K562 (cell line): ENCODE results near the gene SLC39A11. TPM values are rescaled to one million over a fixed set of nuclear protein-coding genes. Genes with fewer than 3 reads are reported as not detected.

Source experiments
- ATAC-seq: fragments of 200-7000 bp; cut with Tn5 transposase; 3 replicates; pipeline ENCODE4 v1.9.1; 2020; ENCODE audit warnings: moderate library complexity
- BruUV-seq: library from RNA; stranded (reverse); fragments of 400-500 nt; replicated peaks from 2 replicates; lab custom pipeline; 2021; lab: Mats Ljungman, UMichigan
- CTCF ChIA-PET: fragments of 300-600 bp; formaldehyde crosslinking; extraction: SDS; loops from one replicate; lab custom pipeline; 2021; ENCODE audit warnings: low intra/inter-chr PET ratio; lab: Yijun Ruan, JAX
- POLR2A ChIA-PET: fragments of 300-600, 350-650 bp; sonication (Branson Sonifier 250); formaldehyde crosslinking; extraction: SDS; loops from one replicate; lab custom pipeline; 2021; ENCODE audit warnings: antibody characterized with exemption, inconsistent platforms; lab: Yijun Ruan, JAX
- DNase-seq, 4 experiments: peaks; one replicate each; pipeline versions ENCODE4 v3.0.0 to v3.0.0-alpha.2; 2011 to 2018; ENCODE audit warnings: low spot score in 3 of 4, mixed read lengths in 3 of 4; ENCODE audit errors: extremely low read depth in 1 of 4
- FAIRE-seq: peaks from 2 replicates; lab custom pipeline; 2011; peaks lifted over from hg19 to GRCh38; lab: Jason Lieb, UNC
- H2AFZ ChIP-seq: 2 replicates; pipeline ENCODE4 v1.6.0; 2011; ENCODE audit warnings: low read depth, low read length, control low read depth, inconsistent platforms
- H3K27ac ChIP-seq: fragments of 200-600 bp; 3 replicates; pipeline ENCODE4 v1.8.0; 2011; ENCODE audit warnings: low read depth, mild to moderate bottlenecking, control low read depth, inconsistent platforms, low read length, moderate library complexity, mixed read lengths; ENCODE audit errors: extremely low read depth
- H3K27me3 ChIP-seq, 2 experiments: fragments of 300-600 bp in 1 of 2; 2 replicates in 1 of 2; 3 replicates in 1 of 2; pipeline versions ENCODE4 v1.6.0 to v1.8.0; 2011; ENCODE audit warnings: inconsistent platforms in 2 of 2, low read length in 2 of 2, mild to moderate bottlenecking in 1 of 2, mixed read lengths in 1 of 2, moderate library complexity in 1 of 2; ENCODE audit not compliant: control insufficient read depth in 2 of 2, insufficient read depth in 2 of 2
- H3K36me3 ChIP-seq: fragments of 300-600 bp; 3 replicates; pipeline ENCODE4 v1.8.0; 2011; ENCODE audit warnings: mild to moderate bottlenecking, low read length, inconsistent platforms; ENCODE audit not compliant: control insufficient read depth, insufficient read depth
- H3K4me1 ChIP-seq, 2 experiments: fragments of 200-600 bp in 1 of 2; replicated peaks in 1 of 2; 2 replicates in 1 of 2; 3 replicates in 1 of 2; pipeline versions ENCODE4 v1.5.1 to v1.8.0; 2011; ENCODE audit warnings: inconsistent platforms in 2 of 2, low read length in 2 of 2, mild to moderate bottlenecking in 1 of 2, mixed read lengths in 1 of 2, moderate library complexity in 1 of 2; ENCODE audit not compliant: control insufficient read depth in 2 of 2, insufficient read depth in 2 of 2
- H3K4me2 ChIP-seq: 2 replicates; pipeline ENCODE4 v1.6.1; 2011; ENCODE audit warnings: low read length, control low read depth, inconsistent platforms, mixed read lengths; ENCODE audit not compliant: insufficient read depth
- H3K4me3 ChIP-seq: fragments of 200-600 bp; sonication (generic), shearing (Covaris generic); 2 replicates; pipeline ENCODE4 v1.5.1; 2016; ENCODE audit warnings: control low read depth, inconsistent platforms
- H3K79me2 ChIP-seq: fragments of 200-600 bp; 3 replicates; pipeline ENCODE4 v1.8.0; 2011; ENCODE audit warnings: low read length, inconsistent platforms; ENCODE audit not compliant: control insufficient read depth, insufficient read depth
- H3K9ac ChIP-seq, 2 experiments: 2 replicates each; pipeline versions ENCODE4 v1.6.0 to v1.6.1; 2011; ENCODE audit warnings: low read depth in 2 of 2, low read length in 2 of 2, control low read depth in 1 of 2, inconsistent platforms in 1 of 2, mild to moderate bottlenecking in 1 of 2, mixed read lengths in 1 of 2; ENCODE audit not compliant: insufficient read depth in 1 of 2
- H3K9me1 ChIP-seq: one replicate; pipeline ENCODE4 v1.6.0; 2011; ENCODE audit warnings: inconsistent platforms, mild to moderate bottlenecking, low read length, moderate library complexity; ENCODE audit not compliant: control insufficient read depth, insufficient read depth
- H3K9me3 ChIP-seq: replicated peaks from 2 replicates; pipeline ENCODE4 v1.5.1; 2011; ENCODE audit warnings: low read depth, low read length, inconsistent platforms; ENCODE audit not compliant: control insufficient read depth, insufficient read depth
- H4K20me1 ChIP-seq: replicated peaks from 2 replicates; pipeline ENCODE4 v1.6.1; 2011; ENCODE audit warnings: low read length, inconsistent platforms, mixed read lengths; ENCODE audit not compliant: control insufficient read depth, insufficient read depth
- BCOR ChIP-seq: fragments of 450-650 bp; IDR thresholded peaks from 2 replicates; pipeline ENCODE4 v1.6.1; 2016
- C11orf30 ChIP-seq: fragments of 450-650 bp; IDR thresholded peaks from 2 replicates; pipeline ENCODE4 v1.6.1; 2016; ENCODE audit warnings: low read depth, mild to moderate bottlenecking
- CEBPG ChIP-seq, 3 experiments: fragments of 200-800 bp in 1 of 3; sonication (Bioruptor generic) in 1 of 3; sonication (generic) in 1 of 3; formaldehyde crosslinking in 1 of 3; IDR thresholded peaks in 2 of 3; conservative IDR thresholded peaks in 1 of 3; 2 replicates each; pipeline versions ENCODE4 v1.6.1 to v1.8.0; 2016 to 2022; ENCODE audit warnings: missing compliant biosample characterization in 2 of 3, missing genetic modification characterization in 2 of 3, mild to moderate bottlenecking in 1 of 3, missing genetic modification reagents in 1 of 3
- CREBBP ChIP-seq: IDR thresholded peaks from one replicate; pipeline ENCODE4 v1.6.1; 2012; ENCODE audit warnings: low read depth, mild to moderate bottlenecking, control low read depth, inconsistent platforms, low read length
- FOXP1 ChIP-seq: sonication (generic); formaldehyde crosslinking; IDR thresholded peaks from 2 replicates; pipeline ENCODE4 v1.8.0; 2022; ENCODE audit warnings: mild to moderate bottlenecking, missing genetic modification reagents
- GABPB2 ChIP-seq: fragments of 250-450 bp; sonication (Bioruptor Pico); conservative IDR thresholded peaks from 2 replicates; pipeline ENCODE4 v1.5.1; 2021; ENCODE audit warnings: mild to moderate bottlenecking
- HLTF ChIP-seq: fragments of 450-650 bp; IDR thresholded peaks from 2 replicates; pipeline ENCODE4 v1.6.1; 2016
- RBM25 ChIP-seq: fragments of 200-400 bp; formaldehyde crosslinking; IDR thresholded peaks from 2 replicates; pipeline ENCODE4 v1.6.1; 2018; ENCODE audit warnings: low read length, low read depth, moderate library complexity; ENCODE audit not compliant: severe bottlenecking
- SRF ChIP-seq, 2 experiments: fragments of 250-450, 450-650 bp in 1 of 2; sonication (Bioruptor Pico) in 1 of 2; sonication (generic) in 1 of 2; formaldehyde crosslinking; IDR thresholded peaks; 2 replicates each; pipeline versions ENCODE4 v1.5.0 to v1.5.1; 2020 to 2022; ENCODE audit warnings: mild to moderate bottlenecking in 1 of 2, missing genetic modification reagents in 1 of 2
- STAT5A ChIP-seq: IDR thresholded peaks from 2 replicates; pipeline ENCODE4 v1.6.1; 2012; ENCODE audit warnings: low read length, inconsistent platforms, borderline replicate concordance
- ZBTB43 ChIP-seq: sonication (generic); formaldehyde crosslinking; IDR thresholded peaks from 2 replicates; pipeline ENCODE4 v1.8.0; 2023; ENCODE audit warnings: mild to moderate bottlenecking, missing genetic modification reagents
- ZFP36 ChIP-seq: fragments of 150-350 bp; IDR thresholded peaks from 2 replicates; pipeline ENCODE4 v1.6.1; 2018; ENCODE audit warnings: low read length, low read depth; ENCODE audit not compliant: partially characterized antibody
- ZNF75A ChIP-seq: fragments of 450-650 bp; formaldehyde crosslinking; IDR thresholded peaks from 2 replicates; pipeline ENCODE4 v1.4.0; 2020; ENCODE audit warnings: mild to moderate bottlenecking
- ZNF764 ChIP-seq: fragments of 250-450 bp; sonication (Bioruptor Pico); IDR thresholded peaks from 2 replicates; pipeline ENCODE4 v1.4.0; 2020; ENCODE audit warnings: low read depth, mild to moderate bottlenecking, moderate library complexity
- WGBS: fragments of 100-300 bp; shearing (Covaris generic); methylation state at CpG from one replicate; pipeline ENCODE4 v1.1.6; 2016; ENCODE audit warnings: low coverage, mixed read lengths; ENCODE audit not compliant: insufficient coverage; ENCODE audit errors: missing lambda C conversion rate; 5-methylcytosine and 5-hydroxymethylcytosine counted together
- in situ Hi-C: fragments of 300-500 bp; cut with MboI; formaldehyde crosslinking; loops from 4 replicates; pipeline ENCODE4 v1.15.0; 2018; ENCODE audit warnings: inconsistent platforms, mixed read lengths
- intact Hi-C: fragments of 100-400 bp; cut with micrococcal nuclease; formaldehyde crosslinking; loops from 2 replicates; pipeline ENCODE4 v1.14.2; 2022
- polyA plus RNA-seq, 8 experiments: library from polyadenylated mRNA; depleted of rRNA in 4 of 8; stranded (reverse) in 5 of 8; unstranded in 3 of 8; fragments of >200 nt; fragmentation: Nextera tagmentation in 2 of 8; fragmentation: Illumina TruSeq in 1 of 8; extraction: Ambion mirVana in 2 of 8; extraction: Trizol in 1 of 8; gene quantifications; 2 replicates each; pipeline versions ENCODE4 v1.2.1 to v1.2.3, GENCODE V29; 2011 to 2014; ENCODE audit warnings: inconsistent platforms in 1 of 8, missing spikeins in 1 of 8
- total RNA-seq, 7 experiments: library from RNA; depleted of rRNA in 6 of 7; stranded (reverse); fragments of >200 nt in 6 of 7; fragmentation: Illumina TruSeq in 2 of 7; extraction: Trizol in 2 of 7; gene quantifications; 2 replicates each; pipeline versions ENCODE4 v1.2.1 to v1.2.3, GENCODE V29; 2011 to 2021; ENCODE audit warnings: low replicate concordance in 1 of 7
- TF ChIP-seq, protein P1 (sequence below): sonication (generic); formaldehyde crosslinking; IDR thresholded peaks from 2 replicates; pipeline ENCODE4 v1.5.0; 2020; ENCODE audit warnings: missing genetic modification reagents

SLC39A11 gene
- total and polyA plus RNA-seq, 9 of the 15 experiments (the other 6 are each of a cell fraction or from before 2014, with no cell fraction given) = 10.5 to 26.4 (median 13.4) TPM

GRCh38 chr17:72714357-72714966, 378.0 kb downstream of the SLC39A11 start (continued):
- no peak for TF ChIP-seq ZBTB43
- no peak for TF ChIP-seq FOXP1 (CRISPR knock-in tag)
- no peak for TF ChIP-seq ZNF764 (CRISPR knock-in tag)
- TF ChIP-seq ZFP36 = no peak
- no peak for TF ChIP-seq CREBBP
- TF ChIP-seq STAT5A = no peak
- TF ChIP-seq CEBPG (CRISPR knock-in tag; IDR thresholded peaks at IDR 0.05) = no peak
- no peak for TF ChIP-seq CEBPG (tag; conservative IDR thresholded peaks at IDR 0.05 in 1 of 2, IDR thresholded peaks at IDR 0.05 in 1 of 2)

DNA sequence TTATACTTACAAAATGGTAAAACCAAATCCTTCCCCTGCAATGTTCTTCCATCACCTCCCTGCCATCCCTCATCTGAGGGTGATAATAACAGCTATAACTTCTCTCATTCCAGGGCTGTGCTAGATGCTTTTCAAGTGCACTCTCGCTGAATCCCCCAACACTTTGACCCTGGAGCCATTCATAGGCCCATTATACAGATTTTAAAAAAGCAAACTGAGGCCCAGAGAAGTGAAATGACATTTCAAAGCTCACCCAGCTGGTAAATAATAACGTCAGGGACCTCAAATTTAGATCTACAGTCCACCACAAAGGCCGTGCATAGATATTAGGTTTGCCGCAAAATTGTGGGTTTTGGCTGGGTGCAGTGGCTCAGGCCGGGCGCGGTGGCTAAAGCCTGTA, 378.8 kb downstream of the SLC39A11 start:
- POLR2A ChIA-PET = interaction anchor here (2.0 kb wide), 1 partner anchor 11 kb away, joined by 5 read pairs; no protein-coding TSS in a partner anchor
- ATAC-seq = no peak
- 57% methylated on average over 7 of the region's 7 CpGs for WGBS
- TF ChIP-seq ZNF75A (CRISPR knock-in tag) (no peak), GABPB2 (CRISPR knock-in tag) (no peak), C11orf30 (no peak), SRF (CRISPR knock-in tag; IDR thresholded peaks at IDR 0.05) (no peak), HLTF (no peak), RBM25 (peak; percentile 65), BCOR (peak; percentile 50)
- TF ChIP-seq, protein P1, sequence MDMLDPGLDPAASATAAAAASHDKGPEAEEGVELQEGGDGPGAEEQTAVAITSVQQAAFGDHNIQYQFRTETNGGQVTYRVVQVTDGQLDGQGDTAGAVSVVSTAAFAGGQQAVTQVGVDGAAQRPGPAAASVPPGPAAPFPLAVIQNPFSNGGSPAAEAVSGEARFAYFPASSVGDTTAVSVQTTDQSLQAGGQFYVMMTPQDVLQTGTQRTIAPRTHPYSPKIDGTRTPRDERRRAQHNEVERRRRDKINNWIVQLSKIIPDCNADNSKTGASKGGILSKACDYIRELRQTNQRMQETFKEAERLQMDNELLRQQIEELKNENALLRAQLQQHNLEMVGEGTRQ (CRISPR knock-in tag) = no peak
- TF ChIP-seq, all 486 proteins: peak for 2
- Histone ChIP-seq H4K20me1 (no peaks in the 10 kb centered on the region), H3K9me1 (no peaks in the 10 kb centered on the region), H3K9ac (no peak overlapping the region), H3K79me2 (no peaks in the 10 kb centered on the region), H3K4me1 (no peaks in the 10 kb centered on the region), H3K36me3 (no peaks in the 10 kb centered on the region), H3K4me2 (no peak overlapping the region), H3K4me3 (no peak overlapping the region), H3K27me3 (no peaks in the 10 kb centered on the region), H2AFZ (no peak overlapping the region), H3K9me3 (no peaks in the 10 kb centered on the region), H3K27ac (no peak overlapping the region)
- BruUV-seq = no TSS peak
- in situ Hi-C loops = no loop called here
- intact Hi-C loops = no loop called here
- DNase-seq (no peak), FAIRE-seq (no peak)
- CTCF ChIA-PET = no interaction called here
